ENCODE results near the gene RHOU.

- TF ChIP-seq EZH2phosphoT487 (IDR thresholded peaks at IDR 0.05; ENCODE audit: insufficient read depth, low read depth) = no peak
- TF ChIP-seq EZH2 (IDR thresholded peaks at IDR 0.05; ENCODE audit: insufficient read depth, poor library complexity, severe bottlenecking) = no peak
These were observed 15.6 kb downstream of the RHOU start for GRCh38 chr1:228750915-228751314.
